ENCODE data around the gene CDIP1.

- TF ChIP-seq RAD21 (IDR thresholded peaks at IDR 0.05; ENCODE audit: insufficient read depth, low read depth, low read length) = no peak
- no peak for TF ChIP-seq RELB (IDR thresholded peaks at IDR 0.05; ENCODE audit: low read depth)
These were observed 2.9 kb downstream of the CDIP1 start for GRCh38 chr16:4535627-4536108.

Measured in GM12878 (cell line).